Mesenchymal stem cell (in vitro differentiated cells and primary cell): ENCODE data around the gene RAPGEF1.
A peak's percentile ranks its signal among the peaks of the same experiment; 100 is the strongest.

Source experiments
- DNase-seq: peaks from one replicate; pipeline ENCODE4 v3.0.0-alpha.2; 2013
- H2AFZ ChIP-seq: one replicate; pipeline ENCODE4 v1.6.1; 2013; ENCODE audit warnings: low read depth, mild to moderate bottlenecking, control low read depth, inconsistent platforms, low read length, moderate library complexity
- H2AK5ac ChIP-seq: 2 replicates; pipeline ENCODE4 v1.6.1; 2013; ENCODE audit warnings: low read length, moderate library complexity, mild to moderate bottlenecking, inconsistent platforms; ENCODE audit not compliant: severe bottlenecking
- H2BK120ac ChIP-seq: one replicate; pipeline ENCODE4 v1.6.1; 2013; ENCODE audit warnings: low read depth, mild to moderate bottlenecking, inconsistent platforms, low read length, moderate library complexity
- H2BK12ac ChIP-seq, 2 experiments: one replicate each; pipeline ENCODE4 v1.6.1; 2013; ENCODE audit warnings: inconsistent platforms in 2 of 2, low read length in 2 of 2, mild to moderate bottlenecking in 2 of 2, moderate library complexity in 2 of 2, control low read depth in 1 of 2
- H2BK15ac ChIP-seq: one replicate; pipeline ENCODE4 v1.6.1; 2013; ENCODE audit warnings: mild to moderate bottlenecking, low read depth, inconsistent platforms; ENCODE audit not compliant: poor library complexity, severe bottlenecking
- H2BK5ac ChIP-seq: 2 replicates; pipeline ENCODE4 v1.6.1; 2013; ENCODE audit warnings: low read depth, mild to moderate bottlenecking, low read length, control low read depth, inconsistent platforms; ENCODE audit not compliant: poor library complexity, severe bottlenecking
- H3K14ac ChIP-seq, 2 experiments: one replicate each; pipeline ENCODE4 v1.6.1; 2013; ENCODE audit warnings: inconsistent platforms in 2 of 2, low read length in 2 of 2, control low read depth in 1 of 2, mild to moderate bottlenecking in 1 of 2, moderate library complexity in 1 of 2
- H3K18ac ChIP-seq, 2 experiments: one replicate each; pipeline ENCODE4 v1.6.1; 2013; ENCODE audit warnings: inconsistent platforms in 2 of 2, low read length in 2 of 2, control low read depth in 1 of 2, low read depth in 1 of 2, mild to moderate bottlenecking in 1 of 2
- H3K23ac ChIP-seq, 2 experiments: one replicate each; pipeline ENCODE4 v1.6.1; 2013; ENCODE audit warnings: inconsistent platforms in 2 of 2, low read length in 2 of 2, mild to moderate bottlenecking in 2 of 2, moderate library complexity in 2 of 2, control low read depth in 1 of 2
- H3K27ac ChIP-seq: 2 replicates; pipeline ENCODE4 v1.5.1; 2013; ENCODE audit warnings: mild to moderate bottlenecking, moderate library complexity, low read length, control low read depth, inconsistent platforms; ENCODE audit not compliant: poor library complexity, severe bottlenecking
- H3K27me3 ChIP-seq, 2 experiments: 2 replicates each; pipeline versions ENCODE4 v1.6.1 to v1.7.0; 2013; ENCODE audit warnings: low read length in 2 of 2, mild to moderate bottlenecking in 2 of 2, moderate library complexity in 2 of 2, control low read depth in 1 of 2, inconsistent platforms in 1 of 2; ENCODE audit not compliant: control insufficient read depth in 1 of 2, insufficient read depth in 1 of 2
- H3K36me3 ChIP-seq, 2 experiments: 2 replicates each; pipeline versions ENCODE4 v1.6.1 to v1.7.0; 2013; ENCODE audit warnings: low read length in 2 of 2, control low read depth in 1 of 2, inconsistent platforms in 1 of 2, low read depth in 1 of 2, mild to moderate bottlenecking in 1 of 2; ENCODE audit not compliant: insufficient read depth in 2 of 2, control insufficient read depth in 1 of 2
- H3K4ac ChIP-seq, 2 experiments: one replicate each; pipeline ENCODE4 v1.6.1; 2013; ENCODE audit warnings: inconsistent platforms in 2 of 2, low read length in 2 of 2, mild to moderate bottlenecking in 2 of 2, moderate library complexity in 2 of 2, control low read depth in 1 of 2, low read depth in 1 of 2
- H3K4me1 ChIP-seq: 2 replicates; pipeline ENCODE4 v1.6.1; 2013; ENCODE audit warnings: low read depth, low read length, control low read depth; ENCODE audit not compliant: control insufficient read depth, insufficient read depth
- H3K4me2 ChIP-seq: 2 replicates; pipeline ENCODE4 v1.6.1; 2013; ENCODE audit warnings: low read length, mild to moderate bottlenecking, inconsistent platforms; ENCODE audit not compliant: poor library complexity, severe bottlenecking
- H3K4me3 ChIP-seq, 2 experiments: 2 replicates each; pipeline versions ENCODE4 v1.5.1 to v1.7.0; 2013; ENCODE audit warnings: low read length in 2 of 2, mild to moderate bottlenecking in 2 of 2, control low read depth in 1 of 2, low read depth in 1 of 2; ENCODE audit not compliant: insufficient read depth in 1 of 2
- H3K79me1 ChIP-seq: replicated peaks from 2 replicates; pipeline ENCODE4 v1.6.1; 2013; ENCODE audit warnings: mild to moderate bottlenecking, control low read depth, low read length, inconsistent platforms; ENCODE audit not compliant: poor library complexity, severe bottlenecking
- H3K9ac ChIP-seq: 2 replicates; pipeline ENCODE4 v1.7.0; 2013; ENCODE audit warnings: mild to moderate bottlenecking, low read length, moderate library complexity
- H3K9me3 ChIP-seq: 2 replicates; pipeline ENCODE4 v1.7.0; 2013; ENCODE audit warnings: mild to moderate bottlenecking, low read length; ENCODE audit not compliant: control insufficient read depth
- H4K8ac ChIP-seq: one replicate; pipeline ENCODE4 v1.6.1; 2013; ENCODE audit warnings: inconsistent platforms, mild to moderate bottlenecking, low read length, moderate library complexity
- H4K91ac ChIP-seq: one replicate; pipeline ENCODE4 v1.6.1; 2013; ENCODE audit warnings: mild to moderate bottlenecking, low read length, inconsistent platforms
- WGBS: methylation state at CpG from one replicate; pipeline ENCODE4 v1.1.7; 2013; ENCODE audit warnings: mixed read lengths; 5-methylcytosine and 5-hydroxymethylcytosine counted together

Gene RAPGEF1

GRCh38 chr9:131629825-131630204, 110.1 kb downstream of the RAPGEF1 start:
- no peak for DNase-seq

DNA sequence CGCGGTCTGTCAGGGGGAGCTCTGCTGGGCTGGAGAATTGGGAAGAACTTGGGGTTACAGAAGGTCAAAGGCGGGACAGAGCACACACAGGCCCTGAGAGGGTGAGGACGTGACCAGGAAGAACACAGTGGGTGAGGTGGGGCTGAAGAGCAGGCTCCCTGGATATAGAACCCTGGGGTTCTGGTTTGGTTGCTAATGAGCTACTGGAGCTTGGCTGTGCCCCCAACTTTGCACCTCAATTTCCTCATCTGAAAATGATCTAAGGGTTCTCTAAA, 110.7 kb downstream of the RAPGEF1 start:
- H2AK5ac ChIP-seq, result no peak overlapping the region
- no peak overlapping the region for H3K4me3 ChIP-seq
- H3K18ac ChIP-seq, result no peak overlapping the region
- H4K8ac ChIP-seq, result no peak overlapping the region
- H2BK15ac ChIP-seq, result no peak overlapping the region
- peaks cover 40% of the 10 kb centered on the region for H3K4me1 ChIP-seq
- H4K91ac ChIP-seq, result no peak overlapping the region
- no peak overlapping the region for H3K4me2 ChIP-seq
- H3K79me1 ChIP-seq, result peaks cover 16% of the 10 kb centered on the region
- no peak overlapping the region for H2BK120ac ChIP-seq
- no peak overlapping the region for H2BK12ac ChIP-seq
- no peak overlapping the region for H3K9ac ChIP-seq
- H3K27ac ChIP-seq, result no peak overlapping the region
- no peak overlapping the region for H2AFZ ChIP-seq
- DNase-seq, result no peak
- no peak overlapping the region for H2BK5ac ChIP-seq
- H3K9me3 ChIP-seq, result no peaks in the 10 kb centered on the region
- no peak overlapping the region for H3K23ac ChIP-seq
- no peak overlapping the region for H3K4ac ChIP-seq
- peaks cover 24 to 28% of the 10 kb centered on the region in 2 experiments for H3K36me3 ChIP-seq
- no peak overlapping the region for H3K14ac ChIP-seq
- WGBS, result 93% methylated on average over 4 of the region's 4 CpGs
- no peaks in the 10 kb centered on the region for H3K27me3 ChIP-seq

More at GRCh38 chr9:131629825-131630204, 110.1 kb downstream of the RAPGEF1 start:
- Histone ChIP-seq H3K9ac (no peak overlapping the region), H3K4me1 (peaks cover 36% of the 10 kb centered on the region), H2BK120ac (no peak overlapping the region), H3K27ac (no peak overlapping the region), H3K4me2 (no peak overlapping the region), H2BK5ac (no peak overlapping the region), H2AFZ (no peak overlapping the region), H3K9me3 (no peaks in the 10 kb centered on the region), H3K18ac (no peak overlapping the region), H3K23ac (no peak overlapping the region), H3K14ac (no peak overlapping the region), H2BK12ac (no peak overlapping the region), H3K36me3 (peaks cover 19 to 28% of the 10 kb centered on the region in 2 experiments), H3K4me3 (no peak overlapping the region), H3K79me1 (peaks cover 16% of the 10 kb centered on the region), H2BK15ac (no peak overlapping the region), H4K91ac (no peak overlapping the region), H3K4ac (no peak overlapping the region), H3K27me3 (no peaks in the 10 kb centered on the region), H4K8ac (no peak overlapping the region), H2AK5ac (no peak overlapping the region)
- WGBS, result 95% methylated on average over 4 of the region's 4 CpGs

GRCh38 chr9:131628459-131629225, 111.2 kb downstream of the RAPGEF1 start:
- H2AFZ ChIP-seq, result no peak overlapping the region
- H2AK5ac ChIP-seq, result peak overlapping the region; percentile 12
- H2BK5ac ChIP-seq, result no peak overlapping the region
- no peak overlapping the region for H3K18ac ChIP-seq
- no peak overlapping the region for H3K14ac ChIP-seq
- no peak overlapping the region for H4K91ac ChIP-seq
- no peak overlapping the region for H2BK12ac ChIP-seq
- H3K4ac ChIP-seq, result no peak overlapping the region
- H3K4me3 ChIP-seq, result no peak overlapping the region
- H3K4me1 ChIP-seq, result peaks cover 38% of the 10 kb centered on the region
- no peaks in the 10 kb centered on the region for H3K27me3 ChIP-seq
- H3K23ac ChIP-seq, result no peak overlapping the region
- H3K27ac ChIP-seq, result no peak overlapping the region
- DNase-seq, result no peak
- no peak overlapping the region for H2BK15ac ChIP-seq
- no peaks in the 10 kb centered on the region for H3K9me3 ChIP-seq
- no peak overlapping the region for H3K4me2 ChIP-seq
- no peak overlapping the region for H3K9ac ChIP-seq
- 94% methylated on average over 16 of the region's 19 CpGs for WGBS
- peaks cover 26 to 33% of the 10 kb centered on the region in 2 experiments for H3K36me3 ChIP-seq
- H2BK120ac ChIP-seq, result no peak overlapping the region
- H4K8ac ChIP-seq, result no peak overlapping the region
- H3K79me1 ChIP-seq, result peaks cover 13% of the 10 kb centered on the region

- H4K91ac ChIP-seq, result no peak overlapping the region
- WGBS, result 88% methylated on average over 21 of the region's 21 CpGs
- H3K9ac ChIP-seq, result no peak overlapping the region
- H3K4me2 ChIP-seq, result no peak overlapping the region
- no peak overlapping the region for H3K4me3 ChIP-seq
- H3K18ac ChIP-seq, result no peak overlapping the region
- no peaks in the 10 kb centered on the region for H3K27me3 ChIP-seq
- peaks cover 12% of the 10 kb centered on the region for H3K79me1 ChIP-seq
- peaks cover 31 to 40% of the 10 kb centered on the region in 2 experiments for H3K36me3 ChIP-seq
- H2BK12ac ChIP-seq, result no peak overlapping the region
- DNase-seq, result peak; percentile 58
- no peak overlapping the region for H2AFZ ChIP-seq
- H4K8ac ChIP-seq, result no peak overlapping the region
- no peak overlapping the region for H2BK15ac ChIP-seq
- no peak overlapping the region for H3K14ac ChIP-seq
- H3K4me1 ChIP-seq, result peaks cover 34% of the 10 kb centered on the region
- no peak overlapping the region for H2BK5ac ChIP-seq
- no peak overlapping the region for H3K23ac ChIP-seq
- H2BK120ac ChIP-seq, result no peak overlapping the region
- H2AK5ac ChIP-seq, result no peak overlapping the region
- no peak overlapping the region for H3K4ac ChIP-seq
- no peaks in the 10 kb centered on the region for H3K9me3 ChIP-seq
- peak overlapping the region; percentile 53 for H3K27ac ChIP-seq
These were observed 112.0 kb downstream of the RAPGEF1 start for GRCh38 chr9:131627648-131628458.
